ENCODE measurements around the gene WSB2.

The WSB2 gene

GRCh38 chr12:117986705-117987469 is 74.1 kb downstream of the WSB2 start:
- no peak for DNase-seq (ENCODE audit: low spot score)

- DNase-seq (ENCODE audit: low spot score), result no peak
Measured at GRCh38 chr12:117985182-117985581, 75.8 kb downstream of the WSB2 start.
